NT2/D1 (cell line): Measurements from ENCODE around the gene ATG2A.

ENCODE experiments used
- DNase-seq: peaks from one replicate; pipeline ENCODE4 v3.0.0-alpha.2; 2011; ENCODE audit warnings: low read depth, low spot score
- H3K27me3 ChIP-seq: 2 replicates; pipeline ENCODE4 v1.6.0; 2011; ENCODE audit warnings: mild to moderate bottlenecking; ENCODE audit not compliant: insufficient read length, insufficient read depth
- H3K36me3 ChIP-seq: 2 replicates; pipeline ENCODE4 v1.6.1; 2011; ENCODE audit warnings: mild to moderate bottlenecking, low read length, mixed read lengths; ENCODE audit not compliant: insufficient read depth, insufficient read length
- H3K4me1 ChIP-seq: 2 replicates; pipeline ENCODE4 v1.5.1; 2011; ENCODE audit not compliant: insufficient read depth, insufficient read length
- H3K4me3 ChIP-seq: 2 replicates; pipeline ENCODE4 v1.5.1; 2011; ENCODE audit warnings: low read depth; ENCODE audit not compliant: insufficient read length
- H3K9ac ChIP-seq: 2 replicates; pipeline ENCODE4 v1.6.0; 2011; ENCODE audit warnings: low read depth; ENCODE audit not compliant: insufficient read length
- H3K9me3 ChIP-seq: 2 replicates; pipeline ENCODE4 v1.5.1; 2011; ENCODE audit warnings: mild to moderate bottlenecking, low read length; ENCODE audit not compliant: insufficient read depth
- SUZ12 ChIP-seq: IDR thresholded peaks from 2 replicates; pipeline ENCODE4 v1.6.1; 2011; ENCODE audit not compliant: insufficient read length, insufficient read depth; ENCODE audit errors: extremely low read depth
- YY1 ChIP-seq: IDR thresholded peaks from 2 replicates; pipeline ENCODE4 v1.6.1; 2011; ENCODE audit not compliant: insufficient read length, insufficient read depth
- ZNF274 ChIP-seq: IDR thresholded peaks from 2 replicates; pipeline ENCODE4 v1.6.1; 2011; ENCODE audit warnings: mild to moderate bottlenecking, low read depth, low read length

Gene ATG2A

DNA sequence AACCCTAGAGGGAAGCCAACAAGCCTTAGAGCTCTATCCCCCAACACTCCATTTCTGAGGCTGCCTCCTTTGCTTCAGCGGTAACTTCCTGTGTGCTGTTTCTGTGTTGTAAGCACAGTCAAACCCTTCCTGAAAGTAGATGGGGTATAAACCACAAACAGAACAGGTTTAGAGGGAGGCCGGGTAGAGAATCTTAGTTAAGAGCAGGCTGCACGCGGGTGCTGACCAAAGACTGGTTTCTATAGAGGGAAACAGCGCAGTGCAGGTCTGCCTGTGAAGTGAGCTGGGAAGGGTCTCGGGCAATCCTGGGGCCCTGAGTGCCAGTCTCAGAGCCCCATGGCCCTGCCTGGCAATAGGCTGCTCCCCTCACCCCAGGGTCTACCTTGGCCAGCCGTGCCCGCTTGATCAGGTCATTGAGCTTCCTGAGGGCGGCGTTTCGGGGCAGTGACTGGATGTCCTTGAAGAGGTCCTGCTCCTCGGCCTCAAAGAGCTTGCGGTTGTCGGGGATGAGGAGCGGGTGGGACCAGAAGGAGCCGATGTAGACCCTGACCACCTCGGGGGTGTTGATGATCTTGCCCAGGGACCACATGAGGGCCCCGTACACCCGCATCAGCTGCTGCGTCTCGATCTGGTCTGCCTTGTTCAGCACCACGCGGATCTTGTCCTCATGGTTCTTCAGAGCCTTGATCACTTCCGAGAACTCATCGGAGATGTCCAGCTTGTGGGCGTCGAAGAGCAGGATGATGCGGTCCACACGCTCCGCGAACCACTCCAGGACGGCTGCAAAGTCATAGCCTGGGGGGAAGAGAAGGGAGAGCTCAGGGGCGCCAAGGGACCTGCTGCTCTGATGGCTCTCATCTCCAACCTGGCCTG is 57.2 kb downstream of the ATG2A start:
- H3K4me3 ChIP-seq, result no peak overlapping the region
- no peak for DNase-seq
- no peaks in the 10 kb centered on the region for H3K27me3 ChIP-seq
- no peak for TF ChIP-seq SUZ12
- no peak for TF ChIP-seq ZNF274
- no peak for TF ChIP-seq YY1
- peaks cover 42% of the 10 kb centered on the region for H3K4me1 ChIP-seq
- H3K9ac ChIP-seq, result no peak overlapping the region
- no peaks in the 10 kb centered on the region for H3K9me3 ChIP-seq
- peaks cover 53% of the 10 kb centered on the region for H3K36me3 ChIP-seq

DNA sequence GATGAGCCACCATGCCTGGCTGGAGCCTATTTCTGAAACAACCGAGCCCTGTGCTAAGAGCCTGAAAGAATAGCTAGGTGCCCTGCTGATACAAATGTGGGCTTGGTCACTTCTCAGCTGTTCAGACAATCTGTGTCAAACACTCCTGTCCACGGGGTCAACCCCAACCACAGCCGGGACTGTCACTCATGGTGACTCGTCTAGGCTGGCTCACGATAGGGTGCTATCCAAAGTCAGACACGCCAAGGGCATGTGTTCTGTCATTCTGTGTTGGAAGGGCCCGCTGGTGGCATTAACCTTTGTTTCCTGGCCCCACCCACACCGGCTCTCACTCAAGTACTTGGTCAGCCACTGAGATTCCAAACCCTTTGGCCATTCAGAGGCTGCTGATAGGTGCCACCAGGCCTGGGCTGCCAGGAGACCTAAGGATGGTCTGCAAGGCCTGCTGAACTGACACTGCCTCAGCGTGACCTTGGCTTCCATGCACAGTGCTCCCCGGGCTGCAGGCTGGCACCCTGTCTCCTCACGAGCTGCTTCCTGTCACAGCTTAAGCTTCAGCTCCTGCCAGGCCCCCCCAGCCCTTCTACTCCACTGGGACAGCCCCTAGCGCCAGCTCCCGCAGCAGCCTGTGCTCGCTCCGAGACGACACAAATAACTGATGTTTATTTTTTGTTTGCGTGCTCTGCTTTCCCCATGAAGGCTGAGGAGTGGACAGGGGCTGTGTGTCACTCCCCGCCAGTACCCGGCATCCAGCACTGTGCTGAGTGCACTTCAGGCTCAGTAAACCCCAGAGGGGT is 58.3 kb downstream of the ATG2A start:
- no peak for DNase-seq
- Histone ChIP-seq H3K4me1 (peaks cover 42% of the 10 kb centered on the region), H3K9ac (no peak overlapping the region), H3K27me3 (no peaks in the 10 kb centered on the region), H3K9me3 (no peaks in the 10 kb centered on the region), H3K4me3 (no peak overlapping the region), H3K36me3 (peaks cover 65% of the 10 kb centered on the region)
- TF ChIP-seq YY1 (no peak), ZNF274 (no peak), SUZ12 (no peak)

- DNase-seq, result no peak
- Histone ChIP-seq H3K9me3 (no peaks in the 10 kb centered on the region), H3K36me3 (peaks cover 71% of the 10 kb centered on the region), H3K9ac (peak overlapping the region; percentile 21), H3K4me1 (peaks cover 33% of the 10 kb centered on the region), H3K27me3 (no peaks in the 10 kb centered on the region), H3K4me3 (no peak overlapping the region)
- TF ChIP-seq SUZ12, result no peak
These were observed 59.5 kb downstream of the ATG2A start for GRCh38 chr11:64857485-64857884.

DNA sequence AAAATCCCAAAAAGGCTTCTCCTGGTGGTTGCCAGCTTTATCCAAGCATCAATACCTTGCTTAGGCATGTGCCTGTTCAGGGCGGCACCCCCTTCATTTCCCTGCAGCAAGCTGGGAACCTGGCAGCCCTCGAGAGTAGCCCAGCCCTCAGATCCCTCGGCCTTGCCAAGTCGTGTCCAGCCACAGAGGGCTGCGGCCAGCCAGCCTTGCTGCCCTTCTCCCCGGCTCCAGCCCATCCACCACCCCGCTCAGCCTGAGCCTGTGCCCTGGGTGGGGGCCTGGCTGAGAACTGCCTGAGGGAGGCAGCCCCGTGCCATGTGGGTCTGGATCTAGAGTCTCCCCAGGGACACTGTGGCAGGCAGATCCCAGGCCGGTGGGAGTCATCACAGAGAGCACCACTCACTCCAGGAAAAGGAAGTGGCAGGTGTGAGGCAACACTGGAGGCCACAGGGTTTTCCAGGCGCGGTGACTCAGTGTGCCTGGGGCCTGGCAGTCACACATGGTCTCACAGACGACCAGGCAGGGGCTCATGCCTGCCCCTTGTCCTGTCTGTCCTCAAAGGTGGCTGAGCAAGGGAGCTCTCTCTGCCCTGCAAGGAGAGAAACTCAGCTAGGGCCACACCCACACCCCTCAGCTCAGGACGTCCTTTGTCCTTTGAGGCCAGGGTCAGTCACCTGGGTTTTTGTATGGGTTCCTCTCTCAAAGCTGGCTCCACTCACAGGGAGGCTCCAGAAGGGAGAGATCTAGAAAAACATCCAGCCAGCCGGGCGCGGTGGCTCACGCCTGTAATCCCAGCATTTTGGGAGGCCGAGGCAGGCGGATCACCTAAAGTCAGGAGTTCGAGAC is 60.4 kb downstream of the ATG2A start:
- Histone ChIP-seq H3K4me1 (peaks cover 41% of the 10 kb centered on the region), H3K4me3 (no peak overlapping the region), H3K9me3 (no peaks in the 10 kb centered on the region), H3K36me3 (peaks cover 78% of the 10 kb centered on the region), H3K27me3 (no peaks in the 10 kb centered on the region), H3K9ac (peak overlapping the region; percentile 9)
- TF ChIP-seq ZNF274 (no peak), SUZ12 (no peak)
- DNase-seq, result no peak

GRCh38 chr11:64855596-64856304 is 61.3 kb downstream of the ATG2A start:
- Histone ChIP-seq H3K36me3 (peaks cover 76% of the 10 kb centered on the region), H3K9me3 (no peaks in the 10 kb centered on the region), H3K9ac (no peak overlapping the region), H3K27me3 (no peaks in the 10 kb centered on the region), H3K4me1 (peaks cover 49% of the 10 kb centered on the region), H3K4me3 (no peak overlapping the region)
- TF ChIP-seq ZNF274, result no peak
- TF ChIP-seq YY1, result no peak
- TF ChIP-seq SUZ12, result no peak
- no peak for DNase-seq

- TF ChIP-seq YY1 (no peak), SUZ12 (no peak), ZNF274 (no peak)
- Histone ChIP-seq H3K36me3 (peaks cover 71% of the 10 kb centered on the region), H3K9ac (peak overlapping the region; percentile 25), H3K4me1 (peaks cover 49% of the 10 kb centered on the region), H3K27me3 (no peaks in the 10 kb centered on the region), H3K4me3 (no peak overlapping the region), H3K9me3 (no peaks in the 10 kb centered on the region)
- no peak for DNase-seq
These were observed 62.2 kb downstream of the ATG2A start for GRCh38 chr11:64854534-64855502.
